Loucy (cell line): Measurements from ENCODE around the gene IFNE.

Source experiments
- CTCF ChIP-seq: fragments of 200-600 bp; sonication (generic); conservative IDR thresholded peaks from 2 replicates; pipeline ENCODE4 v1.5.1; 2014; ENCODE audit warnings: mild to moderate bottlenecking, antibody characterized with exemption, low read length
- EZH2phosphoT487 ChIP-seq: fragments of 200-600 bp; IDR thresholded peaks from 2 replicates; pipeline ENCODE4 v1.6.1; 2018; ENCODE audit warnings: antibody characterized with exemption, mild to moderate bottlenecking, moderate library complexity, borderline replicate concordance

- TF ChIP-seq CTCF, result peak; percentile 20; the same call in 1 of the 2 replicates
- TF ChIP-seq EZH2phosphoT487, result no peak
Measured at GRCh38 chr9:21527579-21527978, 45.5 kb upstream of the IFNE start.
